Ishikawa (cell line): ENCODE results near the gene PCBD2.

ENCODE experiments used
- CEBPB ChIP-seq: IDR thresholded peaks from 2 replicates; pipeline ENCODE4 v1.6.1; 2012
- CREB1 ChIP-seq: IDR thresholded peaks from 2 replicates; pipeline ENCODE4 v1.6.1; 2012; ENCODE audit warnings: low read depth
- EGR1 ChIP-seq: IDR thresholded peaks from 2 replicates; pipeline ENCODE4 v1.6.1; 2012
- EP300 ChIP-seq: IDR thresholded peaks from 2 replicates; pipeline ENCODE4 v1.6.1; 2012; ENCODE audit warnings: borderline replicate concordance
- FOXM1 ChIP-seq: IDR thresholded peaks from 2 replicates; pipeline ENCODE4 v1.6.1; 2012; ENCODE audit warnings: low read depth, borderline replicate concordance
- MAX ChIP-seq: IDR thresholded peaks from 2 replicates; pipeline ENCODE4 v1.6.1; 2012
- NFIC ChIP-seq: IDR thresholded peaks from 2 replicates; pipeline ENCODE4 v1.6.1; 2012
- RAD21 ChIP-seq: IDR thresholded peaks from 2 replicates; pipeline ENCODE4 v1.6.1; 2012; ENCODE audit warnings: low read depth
- REST ChIP-seq: IDR thresholded peaks from 2 replicates; pipeline ENCODE4 v1.6.1; 2012; ENCODE audit warnings: low read depth, mild to moderate bottlenecking
- TAF1 ChIP-seq: IDR thresholded peaks from 2 replicates; pipeline ENCODE4 v1.6.1; 2012; ENCODE audit warnings: low read depth, mild to moderate bottlenecking
- TCF12 ChIP-seq: IDR thresholded peaks from 2 replicates; pipeline ENCODE4 v1.6.1; 2012; ENCODE audit warnings: low read depth
- TEAD4 ChIP-seq: IDR thresholded peaks from 2 replicates; pipeline ENCODE4 v1.6.1; 2012
- USF1 ChIP-seq: IDR thresholded peaks from 2 replicates; pipeline ENCODE4 v1.6.1; 2012
- YY1 ChIP-seq: IDR thresholded peaks from 2 replicates; pipeline ENCODE4 v1.6.1; 2012; ENCODE audit warnings: low read depth
- ZBTB7A ChIP-seq: IDR thresholded peaks from 2 replicates; pipeline ENCODE4 v1.6.1; 2012; ENCODE audit warnings: low read depth

The PCBD2 gene

GRCh38 chr5:135008981-135009735, 104.2 kb downstream of the PCBD2 start:
- TF ChIP-seq TEAD4, result no peak
- no peak for TF ChIP-seq YY1
- no peak for TF ChIP-seq USF1
- no peak for TF ChIP-seq RAD21
- no peak for TF ChIP-seq ZBTB7A
- no peak for TF ChIP-seq NFIC
- no peak for TF ChIP-seq FOXM1
- no peak for TF ChIP-seq TCF12
- TF ChIP-seq EP300, result no peak
- no peak for TF ChIP-seq REST
- TF ChIP-seq MAX, result no peak
- no peak for TF ChIP-seq CEBPB

GRCh38 chr5:135009736-135010501, 105.0 kb downstream of the PCBD2 start:
- TF ChIP-seq ZBTB7A (no peak), TAF1 (no peak), MAX (no peak), REST (no peak), USF1 (no peak)

- TF ChIP-seq CREB1, result no peak
- no peak for TF ChIP-seq TAF1
- TF ChIP-seq TCF12, result no peak
- TF ChIP-seq NFIC, result no peak
- peak; percentile 33 for TF ChIP-seq RAD21
- no peak for TF ChIP-seq EGR1
- TF ChIP-seq YY1, result no peak
- TF ChIP-seq TEAD4, result no peak
Observed at GRCh38 chr5:135010502-135011354, 105.8 kb downstream of the PCBD2 start.

GRCh38 chr5:135011355-135012032, 106.6 kb downstream of the PCBD2 start:
- TF ChIP-seq USF1 (no peak), CEBPB (no peak), MAX (no peak), ZBTB7A (no peak), TCF12 (no peak), CREB1 (no peak), YY1 (no peak), TAF1 (no peak), EP300 (no peak), EGR1 (no peak), TEAD4 (no peak)
